Endodermal cell (in vitro differentiated cells): ENCODE data around the gene PNMA5. TPM values are rescaled to one million over a fixed set of nuclear protein-coding genes. Genes with fewer than 3 reads are reported as not detected.
"Not testable (repeated sequence)": the region's sequence is repeated elsewhere in the genome, so short reads cannot be mapped to it uniquely, and the experiment has no call there.

Experiments
- DNase-seq: peaks from one replicate; pipeline ENCODE4 v3.0.0-alpha.2; 2017
- H3K27ac ChIP-seq: 2 replicates; pipeline ENCODE4 v1.5.1; 2013; ENCODE audit warnings: mild to moderate bottlenecking, low read depth, low read length, moderate library complexity
- H3K27me3 ChIP-seq: 2 replicates; pipeline ENCODE4 v1.6.1; 2013; ENCODE audit warnings: mild to moderate bottlenecking, low read length, moderate library complexity; ENCODE audit not compliant: insufficient read depth, control insufficient read depth, poor library complexity, severe bottlenecking
- H3K36me3 ChIP-seq: 2 replicates; pipeline ENCODE4 v1.7.0; 2013; ENCODE audit warnings: mild to moderate bottlenecking, low read length, moderate library complexity; ENCODE audit not compliant: control insufficient read depth, insufficient read depth
- H3K4me1 ChIP-seq: one replicate; pipeline ENCODE4 v1.7.0; 2013; ENCODE audit warnings: low read length; ENCODE audit not compliant: control insufficient read depth, insufficient read depth
- H3K4me3 ChIP-seq: 2 replicates; pipeline ENCODE4 v1.5.1; 2013; ENCODE audit warnings: mild to moderate bottlenecking, low read length, moderate library complexity
- H3K9ac ChIP-seq: 2 replicates; pipeline ENCODE4 v1.6.1; 2013; ENCODE audit warnings: mild to moderate bottlenecking, low read length, moderate library complexity; ENCODE audit not compliant: poor library complexity, severe bottlenecking; ENCODE audit errors: extremely low read depth
- H3K9me3 ChIP-seq: 2 replicates; pipeline ENCODE4 v1.6.1; 2013; ENCODE audit warnings: mild to moderate bottlenecking, low read length, moderate library complexity; ENCODE audit not compliant: control insufficient read depth
- H3K27ac Mint-ChIP-seq: 2 replicates; pipeline ENCODE4 v1.8.0; 2020; ENCODE audit warnings: mixed read lengths
- H3K27me3 Mint-ChIP-seq: 2 replicates; pipeline ENCODE4 v1.8.0; 2021; ENCODE audit warnings: mild to moderate bottlenecking, mixed read lengths; ENCODE audit not compliant: insufficient read depth
- H3K36me3 Mint-ChIP-seq: 2 replicates; pipeline ENCODE4 v1.8.0; 2020; ENCODE audit warnings: low read depth, mixed read lengths
- H3K4me1 Mint-ChIP-seq: 2 replicates; pipeline ENCODE4 v1.8.0; 2020; ENCODE audit warnings: mixed read lengths
- H3K4me3 Mint-ChIP-seq: 2 replicates; pipeline ENCODE4 v1.8.0; 2020; ENCODE audit warnings: mild to moderate bottlenecking, moderate library complexity, mixed read lengths
- H3K9me3 Mint-ChIP-seq: 2 replicates; pipeline ENCODE4 v1.8.0; 2020; ENCODE audit warnings: mild to moderate bottlenecking, mixed read lengths
- WGBS, 2 experiments: methylation state at CpG; one replicate each; pipeline versions ENCODE4 v1.1.5 to v1.1.7; 2013; ENCODE audit warnings: missing lambda C conversion rate in 2 of 2, mixed read lengths in 1 of 2; ENCODE audit not compliant: insufficient coverage in 1 of 2, insufficient read length in 1 of 2; 5-methylcytosine and 5-hydroxymethylcytosine counted together
- total RNA-seq, 2 donors: library from RNA; stranded (reverse); fragmentation: NEBNext Ultra II Directional in 1 of 2; extraction: Animal tissue kit (Norgen Biotek cat#: 25700) in 1 of 2; gene quantifications; 2 replicates in 1 of 2; 3 replicates in 1 of 2; pipeline ENCODE4 v1.2.1, GENCODE V29; 2021
- TF ChIP-seq, protein P1 (sequence below): fragments of 200-600 bp; sonication (generic); conservative IDR thresholded peaks from 2 replicates; pipeline ENCODE4 v1.5.0; 2021; ENCODE audit warnings: antibody characterized with exemption, mild to moderate bottlenecking

PNMA5 gene
- total RNA-seq, 2 donors from 2014 or later = 0.15 to 0.29 TPM

GRCh38 chrX:153029875-153030274 lies 36.0 kb upstream of the PNMA5 start:
- Histone ChIP-seq H3K27ac (no peak overlapping the region), H3K36me3 (no peaks in the 10 kb centered on the region), H3K4me3 (no peak overlapping the region), H3K9ac (no peak overlapping the region), H3K9me3 (no peaks in the 10 kb centered on the region), H3K27me3 (no peaks in the 10 kb centered on the region), H3K4me1 (no peaks in the 10 kb centered on the region)
- H3K9me3 Mint-ChIP-seq = peaks cover 60% of the 10 kb centered on the region
- H3K27me3 Mint-ChIP-seq = peaks cover 22% of the 10 kb centered on the region
- H3K4me1 Mint-ChIP-seq = no peaks in the 10 kb centered on the region
- 94% methylated on average over 11 of the region's 11 CpGs; no CpG with 5 or more reads in 1 of the 2 experiments for WGBS, 2 experiments
- no peak for DNase-seq
- no peak overlapping the region for H3K4me3 Mint-ChIP-seq
- TF ChIP-seq, protein P1, sequence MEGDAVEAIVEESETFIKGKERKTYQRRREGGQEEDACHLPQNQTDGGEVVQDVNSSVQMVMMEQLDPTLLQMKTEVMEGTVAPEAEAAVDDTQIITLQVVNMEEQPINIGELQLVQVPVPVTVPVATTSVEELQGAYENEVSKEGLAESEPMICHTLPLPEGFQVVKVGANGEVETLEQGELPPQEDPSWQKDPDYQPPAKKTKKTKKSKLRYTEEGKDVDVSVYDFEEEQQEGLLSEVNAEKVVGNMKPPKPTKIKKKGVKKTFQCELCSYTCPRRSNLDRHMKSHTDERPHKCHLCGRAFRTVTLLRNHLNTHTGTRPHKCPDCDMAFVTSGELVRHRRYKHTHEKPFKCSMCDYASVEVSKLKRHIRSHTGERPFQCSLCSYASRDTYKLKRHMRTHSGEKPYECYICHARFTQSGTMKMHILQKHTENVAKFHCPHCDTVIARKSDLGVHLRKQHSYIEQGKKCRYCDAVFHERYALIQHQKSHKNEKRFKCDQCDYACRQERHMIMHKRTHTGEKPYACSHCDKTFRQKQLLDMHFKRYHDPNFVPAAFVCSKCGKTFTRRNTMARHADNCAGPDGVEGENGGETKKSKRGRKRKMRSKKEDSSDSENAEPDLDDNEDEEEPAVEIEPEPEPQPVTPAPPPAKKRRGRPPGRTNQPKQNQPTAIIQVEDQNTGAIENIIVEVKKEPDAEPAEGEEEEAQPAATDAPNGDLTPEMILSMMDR = no peak
- H3K27ac Mint-ChIP-seq = no peak overlapping the region
- no peaks in the 10 kb centered on the region for H3K36me3 Mint-ChIP-seq

DNA sequence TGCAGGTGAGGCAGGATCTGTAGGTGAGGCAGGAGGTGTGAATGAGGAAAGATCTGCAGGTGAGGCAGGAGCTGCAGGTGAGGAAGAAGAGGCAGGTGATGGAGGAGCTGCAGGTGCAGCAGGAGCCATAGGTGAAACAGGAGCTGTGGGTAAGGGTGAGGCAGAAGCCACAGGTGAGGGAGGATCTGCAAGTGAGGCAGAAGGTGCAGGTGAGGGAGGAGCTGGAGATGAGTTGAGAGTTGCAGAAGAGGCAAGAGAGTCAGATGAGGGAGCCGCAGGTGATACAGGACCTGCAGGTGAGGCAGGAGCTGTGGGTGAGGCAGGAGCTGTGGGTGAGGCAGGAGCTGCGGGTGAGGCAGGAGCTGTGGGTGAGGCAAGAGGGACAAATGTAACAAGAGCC lies 35.2 kb upstream of the PNMA5 start:
- Mint-ChIP-seq H3K9me3 (peaks cover 54% of the 10 kb centered on the region), H3K4me3 (no peak overlapping the region), H3K36me3 (no peaks in the 10 kb centered on the region), H3K27me3 (peaks cover 18% of the 10 kb centered on the region), H3K4me1 (no peaks in the 10 kb centered on the region), H3K27ac (no peak overlapping the region)
- TF ChIP-seq, protein P1 = no peak
- Histone ChIP-seq H3K9me3 (no peaks in the 10 kb centered on the region), H3K4me1 (no peaks in the 10 kb centered on the region), H3K9ac (no peak overlapping the region), H3K27me3 (no peaks in the 10 kb centered on the region), H3K27ac (no peak overlapping the region), H3K4me3 (no peak overlapping the region), H3K36me3 (no peaks in the 10 kb centered on the region)
- 76% methylated on average over 2 of the region's 2 CpGs; no CpG with 5 or more reads in 1 of the 2 experiments for WGBS, 2 experiments
- no peak for DNase-seq

GRCh38 chrX:153028487-153028886 lies 34.6 kb upstream of the PNMA5 start:
- H3K27me3 ChIP-seq, H3K9me3 ChIP-seq, H3K4me3 Mint-ChIP-seq, H3K36me3 Mint-ChIP-seq, H3K36me3 ChIP-seq, H3K4me1 Mint-ChIP-seq, H3K27ac ChIP-seq, H3K4me1 ChIP-seq, DNase-seq, H3K4me3 ChIP-seq, H3K9ac ChIP-seq, H3K27ac Mint-ChIP-seq: not testable (repeated sequence)
- WGBS, 2 experiments = 100% methylated on average over 1 of the region's 11 CpGs; no CpG with 5 or more reads in 1 of the 2 experiments
- peaks cover 51% of the 10 kb centered on the region for H3K9me3 Mint-ChIP-seq
- H3K27me3 Mint-ChIP-seq = peaks cover 19% of the 10 kb centered on the region

- H3K4me3 ChIP-seq, H3K27ac Mint-ChIP-seq, DNase-seq, H3K9ac ChIP-seq, H3K9me3 ChIP-seq, H3K27me3 ChIP-seq, H3K4me3 Mint-ChIP-seq, H3K27ac ChIP-seq, H3K4me1 ChIP-seq, H3K4me1 Mint-ChIP-seq, H3K36me3 ChIP-seq, H3K36me3 Mint-ChIP-seq: not testable (repeated sequence)
- H3K27me3 Mint-ChIP-seq = peaks cover 16% of the 10 kb centered on the region
- H3K9me3 Mint-ChIP-seq = peaks cover 46% of the 10 kb centered on the region
- WGBS, 2 experiments = 100% methylated on average over 1 of the region's 2 CpGs; no CpG with 5 or more reads in 1 of the 2 experiments
These were observed 32.6 kb upstream of the PNMA5 start for GRCh38 chrX:153026501-153026900.
